Measurements from ENCODE around the gene MKNK1.

- TF ChIP-seq CTCF (IDR thresholded peaks at IDR 0.05; ENCODE audit: poor library complexity), result no peak
- TF ChIP-seq EZH2 (IDR thresholded peaks at IDR 0.05; ENCODE audit: borderline replicate concordance), result no peak
These were observed 10.5 kb upstream of the MKNK1 start for GRCh38 chr1:46614604-46614984.
